Heart right ventricle (tissue), 16 donors: ENCODE data around the gene REXO4. TPM values are rescaled to one million over a fixed set of nuclear protein-coding genes. Genes with fewer than 3 reads are reported as not detected.

Experiments
- ATAC-seq, 8 donors: fragments of 200-7000 bp; cut with Tn5 transposase; one replicate each; pipeline ENCODE4 v1.9.1; 2020; ENCODE audit warnings: mild to moderate bottlenecking in 8 of 8, moderate library complexity in 8 of 8, moderate number of reproducible peaks in 1 of 8
- DNase-seq, 2 donors: peaks; one replicate each; pipeline ENCODE4 v3.0.0-alpha.2; 2020
- H3K27ac ChIP-seq, 10 donors: fragments of 200-600 bp; sonication (generic) in 2 of 10; one replicate each; pipeline versions ENCODE4 v1.5.0 to v1.8.0; 2020 to 2022; ENCODE audit warnings: mild to moderate bottlenecking in 3 of 10
- H3K27me3 ChIP-seq, 7 donors: fragments of 200-600 bp; one replicate each; pipeline ENCODE4 v1.8.0; 2021 to 2022; ENCODE audit warnings: mild to moderate bottlenecking in 2 of 7
- H3K36me3 ChIP-seq, 9 donors: fragments of 200-600 bp; sonication (generic) in 1 of 9; one replicate each; pipeline versions ENCODE4 v1.5.0 to v1.8.0; 2020 to 2022; ENCODE audit warnings: mild to moderate bottlenecking in 2 of 9
- H3K4me1 ChIP-seq, 9 donors: fragments of 200-600 bp; sonication (generic) in 1 of 9; one replicate each; pipeline versions ENCODE4 v1.5.0 to v1.8.0; 2020 to 2022; ENCODE audit warnings: mild to moderate bottlenecking in 4 of 9
- H3K4me3 ChIP-seq, 10 donors: fragments of 200-600 bp; sonication (generic) in 2 of 10; one replicate each; pipeline versions ENCODE4 v1.5.0 to v1.8.0; 2020 to 2022; ENCODE audit warnings: mild to moderate bottlenecking in 7 of 10, moderate library complexity in 2 of 10
- H3K9me3 ChIP-seq, 11 donors: fragments of 200-600 bp in 10 of 11; sonication (generic) in 2 of 11; one replicate each; pipeline versions ENCODE4 v1.5.0 to v1.8.0; 2013 to 2022; ENCODE audit warnings: mild to moderate bottlenecking in 2 of 11, control low read depth in 1 of 11, moderate library complexity in 1 of 11
- WGBS, 2 donors: extraction: QIAGEN DNeasy Blood & Tissue Kit; methylation state at CpG; one replicate each; pipeline ENCODE4 v1.1.7; 2013; ENCODE audit warnings: inconsistent platforms in 1 of 2; 5-methylcytosine and 5-hydroxymethylcytosine counted together
- intact Hi-C, 10 donors: fragments of 100-400 bp; cut with DNase I; formaldehyde crosslinking; loops; one replicate each; pipeline versions ENCODE4 v1.11.1 to v1.14.2; 2022
- polyA plus RNA-seq, 2 donors: library from polyadenylated mRNA; stranded (reverse); fragments of 200-250 nt; gene quantifications; one replicate each; pipeline ENCODE4 v1.2.3, GENCODE V29; 2013
- total RNA-seq, 10 donors: library from RNA; stranded (reverse); fragmentation: NEBNext Ultra II Directional in 3 of 10; extraction: Animal tissue kit (Norgen Biotek cat#: 25700) in 3 of 10; gene quantifications; one replicate each; pipeline versions ENCODE4 v1.2.1 to v1.2.4, GENCODE V29; 2021 to 2023
- TF ChIP-seq, protein P1 (sequence below), 9 donors: fragments of 200-600 bp; sonication (generic) in 2 of 9; IDR thresholded peaks; one replicate each; pipeline versions ENCODE4 v1.5.0 to v1.8.0; 2021 to 2022; ENCODE audit warnings: antibody characterized with exemption in 9 of 9, mild to moderate bottlenecking in 5 of 9, moderate library complexity in 1 of 9
- donor health status: Arrhythmogenic right ventricular cardiomyopathy.
- donor health status: ischemic (EF 13 %, LVEDD 7.1; RV severe dilation, severe dysfunction).
- donor health status: healthy with polysubstance abuse.
- donor health status: DM: no; HTN: yes; CAD: no.
- donor health status: DM: no; HTN: no; CAD: no.
- donor health status: ischemic (EF 25% LVEDD 6.9; RV normal size, moderate dysfunction).
- donor health status: ischemic (EF 25% LVEDD 5.7; RV mildly dilated, moderate dysfunction).
- donor health status: healthy.
- donor health status: DM: yes; HTN: yes; CAD: no.
- donor health status: Ischemic cardiomyopathy.
- donor health status: ischemic (EF 35%, LVEDD 5.7; RV mildly dilated, moderate dysfunction).
- donor health status: nonischemic (EF 11% LVEDD 7.7; RV severe dilation, severe dysfunction).
- donor health status: DM: yes; HTN: yes; CAD: no.
- donor health status: PGD.
- donor health status: ischemic (EF 29% LVEDD 5.4; RV normal size, mild dysfunction).
- donor health status: nonischemic (EF 23%, LVEDD 6.1; RV moderate dilation, normal function).

Gene REXO4
- total and polyA plus RNA-seq, 12 donors: 9.3 to 20.8 (median 11.4) TPM

DNA sequence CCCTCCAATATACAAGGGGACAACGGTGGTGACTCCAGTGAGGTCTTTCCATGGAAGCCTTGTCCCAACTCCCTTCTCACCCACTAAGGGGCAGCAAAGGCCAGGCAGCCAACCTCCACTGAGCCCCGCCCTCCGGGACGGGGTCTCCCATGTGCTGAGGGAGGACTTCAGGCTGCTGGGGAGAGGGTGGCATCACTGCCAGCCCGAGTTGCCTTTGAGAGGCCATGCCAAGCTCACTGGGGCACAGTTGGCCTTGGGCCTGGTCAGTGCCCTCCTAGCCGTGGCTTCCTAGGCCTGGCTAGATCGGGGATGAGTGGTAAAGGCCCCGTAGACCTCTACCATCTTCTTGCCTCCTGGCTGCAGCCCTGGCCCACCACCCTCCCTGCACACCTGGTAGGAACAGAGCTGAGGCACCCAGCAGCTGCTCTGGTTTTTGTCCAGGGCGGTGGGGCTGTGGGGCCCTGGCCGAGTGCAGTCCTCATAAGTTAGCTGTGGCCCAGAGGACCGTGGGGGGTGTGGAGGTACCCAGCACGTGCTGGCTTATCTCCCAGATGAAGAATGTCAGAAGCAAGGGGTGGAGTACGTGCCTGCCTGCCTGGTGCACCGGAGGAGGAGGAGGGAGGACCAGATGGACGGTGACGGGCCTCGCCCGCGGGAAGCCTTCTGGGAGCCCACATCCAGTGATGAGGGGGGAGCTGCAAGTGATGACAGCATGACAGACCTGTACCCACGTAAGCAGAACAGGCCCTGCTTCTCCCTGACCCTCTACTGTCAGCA is 58.2 kb downstream of the REXO4 start:
- ATAC-seq (peak in 4 of 8 donors; percentile 5 to 26 (median 16)), DNase-seq (no peak)
- Histone ChIP-seq H3K4me1 (peaks cover 7 to 44% (median 28%) of the 10 kb centered on the region in 9 donors), H3K4me3 (no peak overlapping the region), H3K36me3 (peaks cover 0 to 62% (median 35%) of the 10 kb centered on the region in 9 donors), H3K9me3 (no peaks in the 10 kb centered on the region), H3K27ac (no peak overlapping the region), H3K27me3 (no peaks in the 10 kb centered on the region)
- WGBS, 2 donors: 42 to 47% methylated on average over 20 of the region's 20 CpGs
- intact Hi-C loops: loop anchor here in 1 of 10 donors (10.0 kb wide), 1 partner anchor 55 kb away; the partner anchor contains the start of gene REXO4
- TF ChIP-seq, protein P1, sequence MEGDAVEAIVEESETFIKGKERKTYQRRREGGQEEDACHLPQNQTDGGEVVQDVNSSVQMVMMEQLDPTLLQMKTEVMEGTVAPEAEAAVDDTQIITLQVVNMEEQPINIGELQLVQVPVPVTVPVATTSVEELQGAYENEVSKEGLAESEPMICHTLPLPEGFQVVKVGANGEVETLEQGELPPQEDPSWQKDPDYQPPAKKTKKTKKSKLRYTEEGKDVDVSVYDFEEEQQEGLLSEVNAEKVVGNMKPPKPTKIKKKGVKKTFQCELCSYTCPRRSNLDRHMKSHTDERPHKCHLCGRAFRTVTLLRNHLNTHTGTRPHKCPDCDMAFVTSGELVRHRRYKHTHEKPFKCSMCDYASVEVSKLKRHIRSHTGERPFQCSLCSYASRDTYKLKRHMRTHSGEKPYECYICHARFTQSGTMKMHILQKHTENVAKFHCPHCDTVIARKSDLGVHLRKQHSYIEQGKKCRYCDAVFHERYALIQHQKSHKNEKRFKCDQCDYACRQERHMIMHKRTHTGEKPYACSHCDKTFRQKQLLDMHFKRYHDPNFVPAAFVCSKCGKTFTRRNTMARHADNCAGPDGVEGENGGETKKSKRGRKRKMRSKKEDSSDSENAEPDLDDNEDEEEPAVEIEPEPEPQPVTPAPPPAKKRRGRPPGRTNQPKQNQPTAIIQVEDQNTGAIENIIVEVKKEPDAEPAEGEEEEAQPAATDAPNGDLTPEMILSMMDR (IDR thresholded peaks at IDR 0.05): peak in 7 of 9 donors; percentile 14 to 53 (median 36)

GRCh38 chr9:133357656-133358055 is 60.2 kb downstream of the REXO4 start:
- H3K27me3 ChIP-seq: no peaks in the 10 kb centered on the region
- H3K9me3 ChIP-seq: no peaks in the 10 kb centered on the region
- ATAC-seq: no peak
- H3K36me3 ChIP-seq: peaks cover 0 to 62% (median 22%) of the 10 kb centered on the region in 9 donors
- TF ChIP-seq, protein P1 (IDR thresholded peaks at IDR 0.05): no peak
- H3K27ac ChIP-seq: peak overlapping the region in 1 of 10 donors; percentile 4
- H3K4me1 ChIP-seq: peaks cover 7 to 47% (median 31%) of the 10 kb centered on the region in 9 donors
- peak overlapping the region in 2 of 10 donors; percentile 95 to 96 for H3K4me3 ChIP-seq
- no peak for DNase-seq
- 84 to 85% methylated on average over 14 of the region's 14 CpGs for WGBS, 2 donors
- intact Hi-C loops: loop anchor here in 1 of 10 donors (10.0 kb wide), 1 partner anchor 57 kb away; the partner anchor contains the start of gene REXO4

DNA sequence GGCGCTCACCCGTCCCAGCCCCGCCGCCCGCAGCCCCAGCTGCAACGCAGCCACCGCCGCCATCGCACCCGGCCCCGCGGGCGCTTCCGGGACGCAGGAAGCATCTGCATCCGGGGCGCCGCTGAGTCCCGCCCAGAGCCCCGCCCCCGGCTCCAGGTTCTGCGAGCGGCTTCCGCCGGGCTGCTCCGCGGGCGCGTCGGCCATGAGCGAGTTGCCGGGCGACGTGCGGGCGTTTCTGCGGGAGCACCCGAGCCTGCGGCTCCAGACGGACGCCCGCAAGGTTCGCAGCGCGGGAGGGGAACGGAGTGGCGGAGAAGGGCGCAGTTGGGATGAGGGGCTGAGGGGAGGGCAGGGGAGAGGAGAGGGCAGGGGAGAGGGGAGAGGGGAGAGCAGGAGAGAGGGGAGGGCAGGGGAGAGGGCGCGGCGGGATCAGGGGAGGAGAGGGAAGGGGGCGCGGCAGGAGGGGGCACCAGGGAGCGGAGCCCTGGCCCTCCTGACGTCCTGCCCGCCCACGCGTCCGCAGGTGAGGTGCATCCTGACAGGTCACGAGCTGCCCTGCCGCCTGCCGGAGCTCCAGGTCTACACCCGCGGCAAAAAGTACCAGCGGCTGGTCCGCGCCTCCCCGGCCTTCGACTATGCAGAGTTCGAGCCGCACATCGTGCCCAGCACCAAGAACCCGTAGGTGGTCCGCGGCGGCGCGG is 61.3 kb downstream of the REXO4 start, which contains the start of the genes SURF1 and SURF2:
Gene SURF1 (minus strand): TSS at position 97 of the 701 bp plus-strand sequence. CDS start 34 bp downstream, at position 63.
Gene SURF2 (plus strand): TSS at position 160 of the 701 bp plus-strand sequence. CDS start 43 bp downstream, at position 203.
- peak; percentile 88 to 90 for DNase-seq
- peaks cover 0 to 62% (median 23%) of the 10 kb centered on the region in 9 donors for H3K36me3 ChIP-seq
- peaks cover 7 to 47% (median 31%) of the 10 kb centered on the region in 9 donors for H3K4me1 ChIP-seq
- ATAC-seq: peak; percentile 86 to 97 (median 90)
- H3K27ac ChIP-seq: peak within 1 kb of the TSS; percentile 29 to 93 (median 82)
- 1 to 2% methylated on average over 72 to 76 of the region's 78 CpGs for WGBS, 2 donors
- H3K27me3 ChIP-seq: no peaks in the 10 kb centered on the region
- TF ChIP-seq, protein P1 (IDR thresholded peaks at IDR 0.05): peak in 1 of 9 donors; percentile 11
- no peaks in the 10 kb centered on the region for H3K9me3 ChIP-seq
- peak within 1 kb of the TSS; percentile 58 to 97 (median 88) for H3K4me3 ChIP-seq
- intact Hi-C loops: loop anchor here in 2 of 10 donors (1.0 to 10.0 kb wide), 2 partner anchors 58 to 130 kb away; partner anchors contain the start of gene REXO4 (in 1 of the 2)

Other genes starting within 250 kb of the REXO4 start
- under 1 TPM in 1 of 10 donors, not detected in 9; 0.75 TPM for gene OBP2B, start 208.8 kb downstream of the REXO4 start, total RNA-seq
- not detected for gene OBP2B, start 208.8 kb downstream of the REXO4 start, polyA plus RNA-seq
- gene ABO, start 142.8 kb downstream of the REXO4 start, total RNA-seq: 1 to 10 TPM in 7 of 10 donors, under 1 TPM in 3; 0.25 to 2.7 (median 1.6) TPM
- 1 to 10 TPM in 1 of 2 donors, under 1 TPM in 1; 0.55 to 2.9 TPM for gene ABO, start 142.8 kb downstream of the REXO4 start, polyA plus RNA-seq
- gene SURF6, start 81.8 kb downstream of the REXO4 start, total RNA-seq: 10 to 100 TPM in 7 of 10 donors, 1 to 10 TPM in 3; 9.1 to 14.2 (median 11.3) TPM
- gene SURF6, start 81.8 kb downstream of the REXO4 start, polyA plus RNA-seq: 10 to 100 TPM; 13.3 to 14.8 TPM
- gene MED22, start 69.9 kb downstream of the REXO4 start, total RNA-seq: 10 to 100 TPM; 11.9 to 21.1 (median 17.4) TPM
- 10 to 100 TPM; 10.2 to 23.6 TPM for gene MED22, start 69.9 kb downstream of the REXO4 start, polyA plus RNA-seq
- 1,000 to 10,000 TPM in 3 of 10 donors, 100 to 1,000 TPM in 7; 859 to 1,268 (median 927) TPM for gene RPL7A, start 69.8 kb downstream of the REXO4 start, total RNA-seq
- 1,000 to 10,000 TPM in 1 of 2 donors, 100 to 1,000 TPM in 1; 903 to 3,182 TPM for gene RPL7A, start 69.8 kb downstream of the REXO4 start, polyA plus RNA-seq
- gene SURF1, start 61.5 kb downstream of the REXO4 start, total RNA-seq: 10 to 100 TPM; 41.7 to 75.0 (median 58.2) TPM
- 10 to 100 TPM; 83.9 to 85.4 TPM for gene SURF1, start 61.5 kb downstream of the REXO4 start, polyA plus RNA-seq
- 10 to 100 TPM in 9 of 10 donors, 1 to 10 TPM in 1; 9.7 to 16.0 (median 14.1) TPM for gene SURF2, start 61.5 kb downstream of the REXO4 start, total RNA-seq
- 10 to 100 TPM; 31.5 to 44.8 TPM for gene SURF2, start 61.5 kb downstream of the REXO4 start, polyA plus RNA-seq
- gene SURF4, start 42.0 kb downstream of the REXO4 start, total RNA-seq: 100 to 1,000 TPM in 1 of 10 donors, 10 to 100 TPM in 9; 56.1 to 104 (median 64.2) TPM
- gene SURF4, start 42.0 kb downstream of the REXO4 start, polyA plus RNA-seq: 100 to 1,000 TPM in 1 of 2 donors, 10 to 100 TPM in 1; 21.5 to 113 TPM
- gene STKLD1, start 41.6 kb downstream of the REXO4 start, total RNA-seq: 1 to 10 TPM in 3 of 10 donors, under 1 TPM in 5, not detected in 2; 0.20 to 1.7 (median 0.68) TPM
- gene STKLD1, start 41.6 kb downstream of the REXO4 start, polyA plus RNA-seq: 1 to 10 TPM in 1 of 2 donors, under 1 TPM in 1; 0.17 to 1.5 TPM
- gene ADAMTS13, start 4.4 kb upstream of the REXO4 start, total RNA-seq: 1 to 10 TPM; 2.2 to 4.8 (median 3.5) TPM
- gene ADAMTS13, start 4.4 kb upstream of the REXO4 start, polyA plus RNA-seq: 10 to 100 TPM in 1 of 2 donors, 1 to 10 TPM in 1; 1.5 to 17.8 TPM
- 10 to 100 TPM in 9 of 10 donors, 1 to 10 TPM in 1; 8.8 to 12.6 (median 10.8) TPM for gene CACFD1, start 42.0 kb upstream of the REXO4 start, total RNA-seq
- gene CACFD1, start 42.0 kb upstream of the REXO4 start, polyA plus RNA-seq: 10 to 100 TPM; 10.0 to 17.3 TPM
- 1 to 10 TPM; 1.3 to 7.0 (median 2.2) TPM for gene SLC2A6, start 61.1 kb upstream of the REXO4 start, total RNA-seq
- 1 to 10 TPM; 4.9 to 5.6 TPM for gene SLC2A6, start 61.1 kb upstream of the REXO4 start, polyA plus RNA-seq
- gene MYMK, start 106.9 kb upstream of the REXO4 start, total RNA-seq: not detected
- gene MYMK, start 106.9 kb upstream of the REXO4 start, polyA plus RNA-seq: not detected
- gene ADAMTSL2, start 116.7 kb upstream of the REXO4 start, total RNA-seq: 1 to 10 TPM; 2.0 to 9.1 (median 4.3) TPM
- 1 to 10 TPM; 4.9 to 7.5 TPM for gene ADAMTSL2, start 116.7 kb upstream of the REXO4 start, polyA plus RNA-seq
- gene FAM163B, start 191.4 kb upstream of the REXO4 start, total RNA-seq: not detected
- gene FAM163B, start 191.4 kb upstream of the REXO4 start, polyA plus RNA-seq: under 1 TPM in 1 of 2 donors, not detected in 1; 0.19 TPM
- under 1 TPM in 1 of 10 donors, not detected in 9; 0.09 TPM for gene DBH, start 218.4 kb upstream of the REXO4 start, total RNA-seq
- gene DBH, start 218.4 kb upstream of the REXO4 start, polyA plus RNA-seq: under 1 TPM in 1 of 2 donors, not detected in 1; 0.01 TPM